HepG2 (cell line): Measurements from ENCODE around the gene CALU. TPM values are rescaled to one million over a fixed set of nuclear protein-coding genes. Genes with fewer than 3 reads are reported as not detected.

ENCODE experiments used
- ATAC-seq: fragments of 200-7000 bp; cut with Tn5 transposase; 3 replicates; pipeline ENCODE4 v1.9.1; 2020; ENCODE audit warnings: mild to moderate bottlenecking, moderate library complexity
- BruUV-seq: library from RNA; stranded (reverse); fragments of 400-500 nt; replicated peaks from 2 replicates; lab custom pipeline; 2021; lab: Mats Ljungman, UMichigan
- CTCF ChIA-PET: fragments of 300-600 bp; formaldehyde crosslinking; extraction: SDS; loops from one replicate; lab custom pipeline; 2021; ENCODE audit warnings: low total read pairs, inconsistent platforms, low intra/inter-chr PET ratio; lab: Yijun Ruan, JAX
- POLR2A ChIA-PET: fragments of 350-600 bp; sonication (Branson Sonifier 250); formaldehyde crosslinking; loops from one replicate; lab custom pipeline; 2020; ENCODE audit warnings: antibody characterized with exemption, inconsistent platforms; lab: Yijun Ruan, JAX
- DNase-seq: peaks from one replicate; pipeline ENCODE4 v3.0.0-alpha.2; 2015; ENCODE audit warnings: low spot score
- FAIRE-seq: peaks from 3 replicates; lab custom pipeline; 2011; peaks lifted over from hg19 to GRCh38; lab: Jason Lieb, UNC
- H2AFZ ChIP-seq: one replicate; pipeline ENCODE4 v1.6.1; 2011; ENCODE audit warnings: low read length, inconsistent platforms
- H3K27ac ChIP-seq: fragments of 300-600 bp; 3 replicates; pipeline ENCODE4 v1.8.0; 2011; ENCODE audit warnings: mixed run types, mild to moderate bottlenecking, mixed read lengths, low read length, inconsistent platforms; ENCODE audit not compliant: insufficient read depth; ENCODE audit errors: extremely low read length
- H3K27me3 ChIP-seq, 2 experiments: fragments of 200-600 bp in 1 of 2; 2 replicates in 1 of 2; 3 replicates in 1 of 2; pipeline versions ENCODE4 v1.6.0 to v1.8.0; 2011; ENCODE audit warnings: low read length in 2 of 2, mild to moderate bottlenecking in 2 of 2, moderate library complexity in 2 of 2, inconsistent platforms in 1 of 2; ENCODE audit not compliant: insufficient read depth in 2 of 2, control insufficient read depth in 1 of 2
- H3K36me3 ChIP-seq, 2 experiments: fragments of 200-600 bp in 1 of 2; replicated peaks in 1 of 2; 2 replicates in 1 of 2; 3 replicates in 1 of 2; pipeline versions ENCODE4 v1.5.1 to v1.8.0; 2011; ENCODE audit warnings: low read length in 2 of 2, inconsistent platforms in 1 of 2; ENCODE audit not compliant: insufficient read depth in 2 of 2, control insufficient read depth in 1 of 2
- H3K4me1 ChIP-seq: 2 replicates; pipeline ENCODE4 v1.5.1; 2012; ENCODE audit warnings: low read length, inconsistent platforms; ENCODE audit not compliant: insufficient read depth
- H3K4me2 ChIP-seq: 2 replicates; pipeline ENCODE4 v1.6.0; 2011; ENCODE audit warnings: low read depth, low read length, inconsistent platforms
- H3K4me3 ChIP-seq, 3 experiments: fragments of 200-600 bp in 1 of 3; sonication (generic), shearing (Covaris generic) in 1 of 3; replicated peaks in 1 of 3; 2 replicates each; pipeline ENCODE4 v1.5.1; 2011 to 2016; ENCODE audit warnings: low read length in 3 of 3, inconsistent platforms in 2 of 3, low read depth in 2 of 3, mild to moderate bottlenecking in 2 of 3, control low read depth in 1 of 3, mixed read lengths in 1 of 3; ENCODE audit not compliant: insufficient read depth in 1 of 3
- H3K79me2 ChIP-seq: one replicate; pipeline ENCODE4 v1.6.1; 2011; ENCODE audit warnings: low read length, inconsistent platforms; ENCODE audit not compliant: insufficient read depth
- H3K9ac ChIP-seq: 2 replicates; pipeline ENCODE4 v1.6.0; 2011; ENCODE audit warnings: mild to moderate bottlenecking, low read depth, low read length, inconsistent platforms; ENCODE audit not compliant: insufficient read depth
- H3K9me3 ChIP-seq: 2 replicates; pipeline ENCODE4 v1.5.1; 2012; ENCODE audit warnings: mild to moderate bottlenecking, low read length
- H4K20me1 ChIP-seq: 2 replicates; pipeline ENCODE4 v1.6.0; 2011; ENCODE audit warnings: inconsistent platforms, mild to moderate bottlenecking, low read length, moderate library complexity; ENCODE audit not compliant: insufficient read depth
- ARID2 ChIP-seq: sonication (generic); formaldehyde crosslinking; IDR thresholded peaks from 2 replicates; pipeline ENCODE4 v1.8.1; 2022; ENCODE audit warnings: mild to moderate bottlenecking, missing genetic modification reagents, borderline replicate concordance
- CEBPG ChIP-seq: IDR thresholded peaks from 2 replicates; pipeline ENCODE4 v1.6.1; 2016
- GPBP1L1 ChIP-seq: sonication (generic); formaldehyde crosslinking; IDR thresholded peaks from 2 replicates; pipeline ENCODE4 v1.5.0; 2020; ENCODE audit warnings: mild to moderate bottlenecking, missing genetic modification reagents
- MTA1 ChIP-seq: sonication (generic); formaldehyde crosslinking; IDR thresholded peaks from 2 replicates; pipeline ENCODE4 v1.4.0; 2020; ENCODE audit warnings: missing genetic modification reagents, mild to moderate bottlenecking, borderline replicate concordance
- ONECUT2 ChIP-seq: sonication (generic); formaldehyde crosslinking; IDR thresholded peaks from 2 replicates; pipeline ENCODE4 v1.4.0; 2020; ENCODE audit warnings: missing genetic modification reagents
- POLR2A ChIP-seq, 2 experiments: IDR thresholded peaks; 2 replicates each; pipeline ENCODE4 v1.6.1; 2011; ENCODE audit warnings: low read depth in 2 of 2, low read length in 2 of 2, mild to moderate bottlenecking in 1 of 2, moderate library complexity in 1 of 2; ENCODE audit not compliant: insufficient read depth in 1 of 2
- RBFOX2 ChIP-seq: fragments of 200-400 bp; formaldehyde crosslinking; IDR thresholded peaks from 2 replicates; pipeline ENCODE4 v1.6.1; 2017; ENCODE audit warnings: low read depth, mild to moderate bottlenecking, low read length
- SOX13 ChIP-seq, 3 experiments: fragments of 450-650 bp in 1 of 3; sonication (generic) in 1 of 3; formaldehyde crosslinking in 1 of 3; IDR thresholded peaks in 2 of 3; conservative IDR thresholded peaks in 1 of 3; 2 replicates each; pipeline versions ENCODE4 v1.5.0 to v1.6.1; 2016 to 2020; ENCODE audit warnings: antibody characterized with exemption in 1 of 3, mild to moderate bottlenecking in 1 of 3, missing compliant biosample characterization in 1 of 3, missing genetic modification reagents in 1 of 3, moderate library complexity in 1 of 3
- TFDP2 ChIP-seq: sonication (generic); formaldehyde crosslinking; IDR thresholded peaks from 2 replicates; pipeline ENCODE4 v1.4.0; 2020; ENCODE audit warnings: missing genetic modification reagents
- WIZ ChIP-seq: sonication (generic); formaldehyde crosslinking; IDR thresholded peaks from 2 replicates; pipeline ENCODE4 v1.5.1; 2020; ENCODE audit warnings: mild to moderate bottlenecking, missing genetic modification reagents
- ZNF232 ChIP-seq: sonication (generic); formaldehyde crosslinking; IDR thresholded peaks from 2 replicates; pipeline ENCODE4 v1.4.0; 2020; ENCODE audit warnings: missing genetic modification reagents, borderline replicate concordance
- ZNF264 ChIP-seq: sonication (generic); formaldehyde crosslinking; IDR thresholded peaks from 2 replicates; pipeline ENCODE4 v1.4.0; 2020; ENCODE audit warnings: missing genetic modification reagents
- ZNF354B ChIP-seq: sonication (generic); formaldehyde crosslinking; IDR thresholded peaks from 2 replicates; pipeline ENCODE4 v1.8.0; 2022; ENCODE audit warnings: mild to moderate bottlenecking, missing genetic modification reagents
- ZNF644 ChIP-seq: IDR thresholded peaks from 2 replicates; pipeline ENCODE4 v1.6.1; 2016; ENCODE audit warnings: low read depth
- ZNF749 ChIP-seq: sonication (generic); formaldehyde crosslinking; IDR thresholded peaks from 2 replicates; pipeline ENCODE4 v1.8.0; 2022; ENCODE audit warnings: mild to moderate bottlenecking, missing genetic modification reagents, moderate library complexity, borderline replicate concordance
- WGBS: methylation state at CpG from one replicate; pipeline ENCODE4 v1.1.6; 2017; ENCODE audit warnings: low lambda C conversion rate; 5-methylcytosine and 5-hydroxymethylcytosine counted together
- in situ Hi-C: cut with HindIII; loops from 2 replicates; pipeline ENCODE4 v1.10.0; 2017; ENCODE audit warnings: low pct_unique_long_range_greater_than_20kb; ENCODE audit not compliant: extremely low pct_ligation_motif_present
- intact Hi-C: fragments of 100-400 bp; cut with micrococcal nuclease; formaldehyde crosslinking; loops from one replicate; pipeline ENCODE4 v1.10.0; 2022; ENCODE audit not compliant: unreplicated experiment
- polyA plus RNA-seq, 8 experiments: library from polyadenylated mRNA; depleted of rRNA in 3 of 8; stranded (reverse) in 7 of 8; unstranded in 1 of 8; fragments of >200 nt; fragmentation: Illumina TruSeq in 4 of 8; extraction: Trizol in 4 of 8; gene quantifications; 2 replicates each; pipeline versions ENCODE4 v1.2.1 to v1.2.3, GENCODE V29; 2011 to 2016; ENCODE audit warnings: low read depth in 4 of 8, missing spikeins in 1 of 8, mixed read lengths in 1 of 8; ENCODE audit not compliant: insufficient read depth in 1 of 8
- total RNA-seq, 5 experiments: library from RNA; depleted of rRNA; stranded (reverse); fragments of >200 nt; fragmentation: Illumina TruSeq; extraction: Trizol; gene quantifications; 2 replicates each; pipeline ENCODE4 v1.2.3, GENCODE V29; 2016; ENCODE audit warnings: low read depth in 1 of 5
- TF ChIP-seq, protein P1 (sequence below): sonication (generic); formaldehyde crosslinking; IDR thresholded peaks from 2 replicates; pipeline ENCODE4 v1.5.0; 2020; ENCODE audit warnings: missing genetic modification reagents, mild to moderate bottlenecking, borderline replicate concordance

Gene CALU
- total and polyA plus RNA-seq, 2 of the 13 experiments (the other 11 are each of a cell fraction or from before 2014, with no cell fraction given): 198 to 252 TPM

DNA sequence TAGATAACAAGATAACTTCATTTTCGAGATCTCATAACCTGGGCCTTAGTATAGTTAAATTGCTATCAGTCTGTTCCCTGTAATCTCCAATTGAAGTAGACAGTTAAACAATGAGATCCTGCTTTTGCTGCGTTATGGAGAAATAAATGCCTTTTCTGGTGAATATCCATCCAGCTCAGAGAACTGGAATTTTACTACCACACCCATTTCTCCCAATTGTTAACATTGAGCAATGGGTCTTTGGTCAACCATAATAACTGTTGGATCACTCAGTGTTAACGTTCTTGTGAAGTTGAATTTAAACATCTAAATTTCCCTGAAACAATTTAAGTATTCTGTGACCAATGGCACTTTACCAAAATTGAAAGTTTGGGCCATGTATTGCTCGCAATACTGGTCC is 3.0 kb downstream of the CALU start:
- Histone ChIP-seq H3K27me3 (peaks cover 0 to 8% of the 10 kb centered on the region in 2 experiments; a peak in 1 of 5 replicates), H3K4me2 (peak overlapping the region; percentile 88), H3K27ac (no peak overlapping the region), H3K79me2 (peaks cover 79% of the 10 kb centered on the region), H3K9ac (no peak overlapping the region), H3K36me3 (peaks cover 0 to 6% of the 10 kb centered on the region in 2 experiments; a peak in 3 of 5 replicates), H2AFZ (no peak overlapping the region), H3K9me3 (no peaks in the 10 kb centered on the region), H3K4me1 (peaks cover 77% of the 10 kb centered on the region), H3K4me3 (no peak overlapping the region), H4K20me1 (peaks cover 73% of the 10 kb centered on the region)
- no peak for TF ChIP-seq SOX13 (IDR thresholded peaks at IDR 0.05)
- 0 out of 4 replicates have a peak, but pooled peaks of 1 of the 2 experiments have one; percentile 26 for TF ChIP-seq SOX13 (CRISPR knock-in tag; conservative IDR thresholded peaks at IDR 0.05 in 1 of 2, IDR thresholded peaks at IDR 0.05 in 1 of 2)
- no peak for TF ChIP-seq WIZ
- no peak for TF ChIP-seq ZNF354B
- TF ChIP-seq ZNF264: no peak
- no peak for TF ChIP-seq ONECUT2 (CRISPR knock-in tag)
- TF ChIP-seq, protein P1, sequence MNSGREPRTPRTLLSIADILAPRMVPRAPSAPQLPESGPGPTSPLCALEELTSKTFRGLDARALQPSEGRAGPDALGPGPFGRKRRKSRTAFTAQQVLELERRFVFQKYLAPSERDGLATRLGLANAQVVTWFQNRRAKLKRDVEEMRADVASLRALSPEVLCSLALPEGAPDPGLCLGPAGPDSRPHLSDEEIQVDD (CRISPR knock-in tag): no peak
- TF ChIP-seq POLR2A (IDR thresholded peaks at IDR 0.05; ENCODE audit: insufficient read depth in 1 of 2, low read depth in 2 of 2, low read length in 2 of 2): peak in 1 of 2 experiments; percentile 29; a peak in 1 of 4 replicates
- 0 out of 2 replicates have a peak, but pooled peaks have one; percentile 41 for TF ChIP-seq ZNF644
- TF ChIP-seq TFDP2 (CRISPR knock-in tag): no peak
- no peak for TF ChIP-seq GPBP1L1 (CRISPR knock-in tag)
- TF ChIP-seq ARID2 (CRISPR knock-in tag): 0 out of 2 replicates have a peak, but pooled peaks have one; percentile 28
- peak; percentile 53 for TF ChIP-seq CEBPG (CRISPR knock-in tag)
- TF ChIP-seq ZNF232 (CRISPR knock-in tag): no peak
- 0 out of 2 replicates have a peak, but pooled peaks have one; percentile 24 for TF ChIP-seq RBFOX2
- no peak for TF ChIP-seq MTA1 (CRISPR knock-in tag)
- TF ChIP-seq ZNF749 (CRISPR knock-in tag): no peak
- FAIRE-seq (no peak), ATAC-seq (no peak), DNase-seq (no peak)
- WGBS: 66% methylated on average over 4 of the region's 4 CpGs
- CTCF ChIA-PET: no interaction called here
- in situ Hi-C loops: no loop called here
- BruUV-seq: no TSS peak
- POLR2A ChIA-PET: no interaction called here
- intact Hi-C loops: no loop called here
